GM12878 (cell line): ENCODE results near the gene SLC25A29. TPM values are rescaled to one million over a fixed set of nuclear protein-coding genes. Genes with fewer than 3 reads are reported as not detected.

Experiments used
- ATAC-seq: fragments of 200-7000 bp; cut with Tn5 transposase; 3 replicates; pipeline ENCODE4 v1.9.1; 2020; ENCODE audit warnings: mild to moderate bottlenecking, moderate library complexity
- BruUV-seq: library from RNA; stranded (reverse); fragments of 400-500 nt; replicated peaks from 2 replicates; lab custom pipeline; 2021; lab: Mats Ljungman, UMichigan
- CTCF ChIA-PET: fragments of 300-600 bp; sonication (Branson Sonifier 250); formaldehyde crosslinking; extraction: SDS; loops from one replicate; lab custom pipeline; 2021; ENCODE audit warnings: inconsistent platforms; lab: Yijun Ruan, JAX
- POLR2A ChIA-PET: fragments of 350-600 bp; formaldehyde crosslinking; extraction: SDS; loops from one replicate; lab custom pipeline; 2021; ENCODE audit warnings: inconsistent platforms; lab: Charles Lee
- RAD21 ChIA-PET: fragments of 300-600 bp; sonication (Branson Sonifier 250); formaldehyde crosslinking; loops from one replicate; lab custom pipeline; 2023; ENCODE audit warnings: antibody characterized with exemption; ENCODE audit not compliant: unreplicated experiment; lab: Charles Lee
- SMC1A ChIA-PET: fragments of 300-600 bp; sonication (Branson Sonifier 250); formaldehyde crosslinking; loops from one replicate; lab custom pipeline; 2023; ENCODE audit not compliant: unreplicated experiment, uncharacterized antibody; lab: Charles Lee
- DNase-seq: peaks from one replicate; pipeline ENCODE4 v3.0.0-alpha.2; 2011; ENCODE audit warnings: low read depth, low spot score
- FAIRE-seq: peaks from 3 replicates; lab custom pipeline; 2011; peaks lifted over from hg19 to GRCh38; lab: Jason Lieb, UNC
- H2AFZ ChIP-seq: 2 replicates; pipeline ENCODE4 v1.6.0; 2011; ENCODE audit warnings: low read depth, low read length, control low read depth; ENCODE audit not compliant: control insufficient read depth
- H3K27ac ChIP-seq: 2 replicates; pipeline ENCODE4 v1.5.1; 2011; ENCODE audit warnings: control low read depth; ENCODE audit not compliant: control insufficient read depth, insufficient read depth
- H3K27me3 ChIP-seq, 2 experiments: replicated peaks in 1 of 2; 2 replicates each; pipeline versions ENCODE4 v1.6.0 to v1.6.1; 2011; ENCODE audit warnings: low read length in 1 of 2; ENCODE audit not compliant: control insufficient read depth in 2 of 2, insufficient read depth in 2 of 2
- H3K36me3 ChIP-seq, 2 experiments: 2 replicates each; pipeline ENCODE4 v1.5.1; 2011; ENCODE audit warnings: low read length in 1 of 2; ENCODE audit not compliant: control insufficient read depth in 2 of 2, insufficient read depth in 2 of 2
- H3K4me1 ChIP-seq: 2 replicates; pipeline ENCODE4 v1.6.1; 2011; ENCODE audit warnings: mild to moderate bottlenecking, low read length, moderate library complexity, mixed read lengths; ENCODE audit not compliant: control insufficient read depth, insufficient read depth
- H3K4me2 ChIP-seq: 2 replicates; pipeline ENCODE4 v1.6.0; 2011; ENCODE audit warnings: control low read depth; ENCODE audit not compliant: control insufficient read depth, insufficient read depth
- H3K4me3 ChIP-seq: fragments of 200-600 bp; sonication (generic); 2 replicates; pipeline ENCODE4 v1.5.1; 2016
- H3K79me2 ChIP-seq: 2 replicates; pipeline ENCODE4 v1.6.0; 2011; ENCODE audit warnings: low read length; ENCODE audit not compliant: control insufficient read depth, insufficient read depth
- H3K9ac ChIP-seq: 2 replicates; pipeline ENCODE4 v1.8.0; 2011; ENCODE audit warnings: low read length, control low read depth, mixed read lengths; ENCODE audit not compliant: control insufficient read depth, insufficient read depth
- H3K9me3 ChIP-seq: replicated peaks from 3 replicates; pipeline ENCODE4 v1.5.1; 2011; ENCODE audit warnings: mild to moderate bottlenecking, low read length; ENCODE audit not compliant: control insufficient read depth, insufficient read depth
- H4K20me1 ChIP-seq: 2 replicates; pipeline ENCODE4 v1.6.0; 2011; ENCODE audit not compliant: control insufficient read depth, insufficient read depth
- BACH1 ChIP-seq: fragments of 450-650 bp; IDR thresholded peaks from 2 replicates; pipeline ENCODE4 v1.6.1; 2017; ENCODE audit warnings: mild to moderate bottlenecking, borderline replicate concordance
- DPF2 ChIP-seq: fragments of 450-650 bp; IDR thresholded peaks from 2 replicates; pipeline ENCODE4 v1.6.1; 2017; ENCODE audit warnings: mild to moderate bottlenecking
- KDM1A ChIP-seq: fragments of 200-600 bp; sonication (generic); IDR thresholded peaks from 2 replicates; pipeline ENCODE4 v1.6.1; 2016; ENCODE audit warnings: borderline replicate concordance
- MEF2B ChIP-seq: fragments of 450-650 bp; IDR thresholded peaks from 2 replicates; pipeline ENCODE4 v1.6.1; 2018; ENCODE audit warnings: mild to moderate bottlenecking, moderate library complexity; ENCODE audit not compliant: partially characterized antibody, poor library complexity, severe bottlenecking
- MLLT1 ChIP-seq: fragments of 450-650 bp; IDR thresholded peaks from 2 replicates; pipeline ENCODE4 v1.6.1; 2016; ENCODE audit warnings: mild to moderate bottlenecking
- POU2F2 ChIP-seq: IDR thresholded peaks from 3 replicates; pipeline ENCODE4 v1.6.1; 2011; ENCODE audit warnings: low read depth, mild to moderate bottlenecking, low read length, borderline replicate concordance
- RBBP5 ChIP-seq: fragments of 200-600 bp; sonication (generic); conservative IDR thresholded peaks from 2 replicates; pipeline ENCODE4 v1.6.1; 2016
- RCOR1 ChIP-seq: conservative IDR thresholded peaks from 2 replicates; pipeline ENCODE4 v1.6.1; 2012; ENCODE audit warnings: low read depth, low read length, improper control_type of control experiment
- SIX5 ChIP-seq: IDR thresholded peaks from 2 replicates; pipeline ENCODE4 v1.6.1; 2011; ENCODE audit warnings: mild to moderate bottlenecking, low read depth, low read length, moderate library complexity; ENCODE audit not compliant: severe bottlenecking
- SPI1 ChIP-seq: IDR thresholded peaks from 2 replicates; pipeline ENCODE4 v1.6.1; 2011; ENCODE audit warnings: low read depth, mild to moderate bottlenecking, low read length, moderate library complexity, borderline replicate concordance; ENCODE audit not compliant: insufficient read depth
- TARDBP ChIP-seq: IDR thresholded peaks from 2 replicates; pipeline ENCODE4 v1.6.1; 2016; ENCODE audit warnings: borderline replicate concordance
- ZNF687 ChIP-seq: fragments of 450-650 bp; IDR thresholded peaks from 2 replicates; pipeline ENCODE4 v1.6.1; 2017; ENCODE audit warnings: mild to moderate bottlenecking, moderate library complexity
- ZSCAN29 ChIP-seq: fragments of 450-650 bp; IDR thresholded peaks from 2 replicates; pipeline ENCODE4 v1.6.1; 2017; ENCODE audit warnings: mild to moderate bottlenecking, moderate library complexity
- WGBS: methylation state at CpG from one replicate; pipeline ENCODE4 v1.1.6; 2016; ENCODE audit warnings: low lambda C conversion rate; ENCODE audit not compliant: insufficient replicate concordance, insufficient coverage; ENCODE audit errors: missing lambda C conversion rate; 5-methylcytosine and 5-hydroxymethylcytosine counted together
- in situ Hi-C: fragments of 300-500 bp; cut with MboI; formaldehyde crosslinking; loops from 9 replicates; pipeline ENCODE4 v1.14.3; 2018; ENCODE audit warnings: mixed read lengths
- intact Hi-C: fragments of 100-400 bp; cut with micrococcal nuclease; formaldehyde crosslinking; loops from one replicate; pipeline ENCODE4 v1.14.2; 2022; ENCODE audit not compliant: unreplicated experiment
- polyA plus RNA-seq, 11 experiments: library from polyadenylated mRNA; depleted of rRNA in 4 of 11; unstranded in 6 of 11; stranded (reverse) in 5 of 11; fragments of >200 nt; fragmentation: Nextera tagmentation in 4 of 11; fragmentation: Illumina TruSeq in 1 of 11; extraction: Ambion mirVana in 4 of 11; extraction: Trizol in 1 of 11; gene quantifications; 1 replicate in 1 of 11; 2 replicates in 10 of 11; pipeline versions ENCODE4 v1.2.1 to v1.2.3, GENCODE V29; 2011 to 2016; ENCODE audit warnings: inconsistent platforms in 2 of 11, missing spikeins in 2 of 11, low read depth in 1 of 11
- total RNA-seq, 4 experiments: library from RNA; depleted of rRNA in 3 of 4; stranded (reverse); fragments of >200 nt in 3 of 4; fragmentation: Illumina TruSeq in 1 of 4; extraction: Trizol in 1 of 4; gene quantifications; 2 replicates each; pipeline versions ENCODE4 v1.2.1 to v1.2.3, GENCODE V29; 2013 to 2021
- TF ChIP-seq, protein P1 (sequence below): fragments of 450-650 bp; IDR thresholded peaks from 2 replicates; pipeline ENCODE4 v1.6.1; 2017; ENCODE audit warnings: mild to moderate bottlenecking
- TF ChIP-seq, protein P2 (sequence below), 3 experiments: IDR thresholded peaks in 2 of 3; conservative IDR thresholded peaks in 1 of 3; 2 replicates each; pipeline ENCODE4 v1.5.1; 2011; ENCODE audit warnings: low read depth in 3 of 3, low read length in 3 of 3, mild to moderate bottlenecking in 3 of 3, control low read depth in 2 of 3, moderate library complexity in 2 of 3, inconsistent platforms in 1 of 3, mixed read lengths in 1 of 3; ENCODE audit not compliant: control insufficient read depth in 2 of 3, insufficient read depth in 1 of 3; ENCODE audit errors: extremely low read depth in 1 of 3

SLC25A29 gene
- total and polyA plus RNA-seq, 10 of the 15 experiments (the other 5 are each of a cell fraction or from before 2014, with no cell fraction given), result 0.42 to 13.3 (median 4.0) TPM; not detected in 1

GRCh38 chr14:100243020-100243419 lies 63.2 kb downstream of the SLC25A29 start:
- no peaks in the 10 kb centered on the region for H3K27me3 ChIP-seq
- RAD21 ChIA-PET, result no interaction called here
- intact Hi-C loops (no loop called here), in situ Hi-C loops (no loop called here)
- BruUV-seq, result TSS peak; percentile 43
- no peak for DNase-seq
- peak overlapping the region; percentile 76 for H3K4me3 ChIP-seq
- WGBS, result 57% methylated on average over 3 of the region's 3 CpGs
- peaks cover 3% of the 10 kb centered on the region; the same call in 1 of the 2 replicates for H3K4me1 ChIP-seq
- no peak overlapping the region for H2AFZ ChIP-seq
- no peak for ATAC-seq
- POLR2A ChIA-PET, result interaction anchor here (0.8 to 1.2 kb wide), 5 partner anchors 13 to 134 kb away, joined by 3 to 5 read pairs (median 3); no protein-coding TSS in a partner anchor
- peaks cover 85% of the 10 kb centered on the region for H3K79me2 ChIP-seq
- no peak overlapping the region for H3K27ac ChIP-seq
- CTCF ChIA-PET, result interaction anchor here (0.6 to 2.7 kb wide), 9 partner anchors 8 to 50 kb away, joined by 3 to 11 read pairs (median 3); no protein-coding TSS in a partner anchor
- H3K9me3 ChIP-seq, result no peaks in the 10 kb centered on the region
- H4K20me1 ChIP-seq, result peaks cover 8% of the 10 kb centered on the region
- FAIRE-seq, result no peak
- SMC1A ChIA-PET, result interaction anchor here (1.0 to 2.2 kb wide), 6 partner anchors 8 to 53 kb away, joined by 3 to 7 read pairs (median 3); no protein-coding TSS in a partner anchor
- peaks cover 0 to 2% of the 10 kb centered on the region in 2 experiments; a peak in 1 of 4 replicates for H3K36me3 ChIP-seq
- no peak overlapping the region for H3K9ac ChIP-seq
- H3K4me2 ChIP-seq, result peak overlapping the region; percentile 71
- TF ChIP-seq RCOR1, result no peak
- no peak for TF ChIP-seq MEF2B
- no peak for TF ChIP-seq ZNF687
- no peak for TF ChIP-seq SPI1
- TF ChIP-seq KDM1A, result no peak
- TF ChIP-seq MLLT1, result no peak
- no peak for TF ChIP-seq RBBP5
- TF ChIP-seq, protein P1, sequence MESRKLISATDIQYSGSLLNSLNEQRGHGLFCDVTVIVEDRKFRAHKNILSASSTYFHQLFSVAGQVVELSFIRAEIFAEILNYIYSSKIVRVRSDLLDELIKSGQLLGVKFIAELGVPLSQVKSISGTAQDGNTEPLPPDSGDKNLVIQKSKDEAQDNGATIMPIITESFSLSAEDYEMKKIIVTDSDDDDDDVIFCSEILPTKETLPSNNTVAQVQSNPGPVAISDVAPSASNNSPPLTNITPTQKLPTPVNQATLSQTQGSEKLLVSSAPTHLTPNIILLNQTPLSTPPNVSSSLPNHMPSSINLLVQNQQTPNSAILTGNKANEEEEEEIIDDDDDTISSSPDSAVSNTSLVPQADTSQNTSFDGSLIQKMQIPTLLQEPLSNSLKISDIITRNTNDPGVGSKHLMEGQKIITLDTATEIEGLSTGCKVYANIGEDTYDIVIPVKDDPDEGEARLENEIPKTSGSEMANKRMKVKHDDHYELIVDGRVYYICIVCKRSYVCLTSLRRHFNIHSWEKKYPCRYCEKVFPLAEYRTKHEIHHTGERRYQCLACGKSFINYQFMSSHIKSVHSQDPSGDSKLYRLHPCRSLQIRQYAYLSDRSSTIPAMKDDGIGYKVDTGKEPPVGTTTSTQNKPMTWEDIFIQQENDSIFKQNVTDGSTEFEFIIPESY, result no peak
- no peak for TF ChIP-seq BACH1
- no peak for TF ChIP-seq POU2F2
- no peak for TF ChIP-seq TARDBP
- TF ChIP-seq SIX5, result no peak
- TF ChIP-seq, protein P2, sequence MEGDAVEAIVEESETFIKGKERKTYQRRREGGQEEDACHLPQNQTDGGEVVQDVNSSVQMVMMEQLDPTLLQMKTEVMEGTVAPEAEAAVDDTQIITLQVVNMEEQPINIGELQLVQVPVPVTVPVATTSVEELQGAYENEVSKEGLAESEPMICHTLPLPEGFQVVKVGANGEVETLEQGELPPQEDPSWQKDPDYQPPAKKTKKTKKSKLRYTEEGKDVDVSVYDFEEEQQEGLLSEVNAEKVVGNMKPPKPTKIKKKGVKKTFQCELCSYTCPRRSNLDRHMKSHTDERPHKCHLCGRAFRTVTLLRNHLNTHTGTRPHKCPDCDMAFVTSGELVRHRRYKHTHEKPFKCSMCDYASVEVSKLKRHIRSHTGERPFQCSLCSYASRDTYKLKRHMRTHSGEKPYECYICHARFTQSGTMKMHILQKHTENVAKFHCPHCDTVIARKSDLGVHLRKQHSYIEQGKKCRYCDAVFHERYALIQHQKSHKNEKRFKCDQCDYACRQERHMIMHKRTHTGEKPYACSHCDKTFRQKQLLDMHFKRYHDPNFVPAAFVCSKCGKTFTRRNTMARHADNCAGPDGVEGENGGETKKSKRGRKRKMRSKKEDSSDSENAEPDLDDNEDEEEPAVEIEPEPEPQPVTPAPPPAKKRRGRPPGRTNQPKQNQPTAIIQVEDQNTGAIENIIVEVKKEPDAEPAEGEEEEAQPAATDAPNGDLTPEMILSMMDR (IDR thresholded peaks at IDR 0.05 in 2 of 3, conservative IDR thresholded peaks at IDR 0.05 in 1 of 3; ENCODE audit: control insufficient read depth in 2 of 3, extremely low read depth in 1 of 3, insufficient read depth in 1 of 3, low read depth in 3 of 3, low read length in 3 of 3), result no peak
- TF ChIP-seq ZSCAN29, result no peak
- TF ChIP-seq DPF2, result no peak
